ENCODE results near the gene GRIP1. TPM values are rescaled to one million over a fixed set of nuclear protein-coding genes. Genes with fewer than 3 reads are reported as not detected.

Gene GRIP1
- total and polyA plus RNA-seq, 10 of the 15 experiments (the other 5 are each of a cell fraction or from before 2014, with no cell fraction given) = 0.05 to 0.85 (median 0.50) TPM; not detected in 7

Small RNA genes within 50 kb of the gene (small RNA-seq; reads per million reads assigned to genes)
- gene OSBPL9P5 = not detected

Measured in GM12878 (cell line).